CD4-positive, alpha-beta T cell treated with Interleukin-15 for 1 hour (primary cell): Measurements from ENCODE around the gene TRABD2B.

Source experiments
- DNase-seq: peaks from one replicate; pipeline ENCODE4 v3.0.0-alpha.2; 2020

Gene TRABD2B

GRCh38 chr1:47931395-47931794 is 65.8 kb downstream of the TRABD2B start:
- no peak for DNase-seq

GRCh38 chr1:47930210-47930840 is 66.9 kb downstream of the TRABD2B start:
- DNase-seq = no peak

GRCh38 chr1:47927165-47927564 is 70.0 kb downstream of the TRABD2B start:
- no peak for DNase-seq

GRCh38 chr1:47926461-47926999 is 70.7 kb downstream of the TRABD2B start:
- DNase-seq = no peak

GRCh38 chr1:47924270-47925048 is 72.7 kb downstream of the TRABD2B start:
- DNase-seq = no peak

GRCh38 chr1:47921935-47922415 is 75.2 kb downstream of the TRABD2B start:
- no peak for DNase-seq

- DNase-seq = no peak
Observed at GRCh38 chr1:47919113-47919833, 77.9 kb downstream of the TRABD2B start.

- DNase-seq = no peak
Observed at GRCh38 chr1:47918257-47918867, 78.8 kb downstream of the TRABD2B start.

GRCh38 chr1:47917687-47918086 is 79.5 kb downstream of the TRABD2B start:
- DNase-seq = no peak

- no peak for DNase-seq
Observed at GRCh38 chr1:47915677-47916353, 81.4 kb downstream of the TRABD2B start.

GRCh38 chr1:47914952-47915676 is 82.1 kb downstream of the TRABD2B start:
- no peak for DNase-seq

GRCh38 chr1:47914218-47914938 is 82.8 kb downstream of the TRABD2B start:
- no peak for DNase-seq

GRCh38 chr1:47913225-47913823 is 83.9 kb downstream of the TRABD2B start:
- no peak for DNase-seq

- DNase-seq = no peak
Observed at GRCh38 chr1:47912756-47913155, 84.4 kb downstream of the TRABD2B start.

GRCh38 chr1:47911892-47912291 is 85.3 kb downstream of the TRABD2B start:
- no peak for DNase-seq

- DNase-seq = no peak
Observed at GRCh38 chr1:47911424-47911823, 85.8 kb downstream of the TRABD2B start.

GRCh38 chr1:47908258-47908657 is 88.9 kb downstream of the TRABD2B start:
- no peak for DNase-seq

GRCh38 chr1:47907177-47907528 is 90.0 kb downstream of the TRABD2B start:
- no peak for DNase-seq

- no peak for DNase-seq
Observed at GRCh38 chr1:47906527-47907176, 90.5 kb downstream of the TRABD2B start.

- no peak for DNase-seq
Observed at GRCh38 chr1:47906009-47906432, 91.2 kb downstream of the TRABD2B start.
